NCI-H446 treated with DMSO at 0.1 percent for 48 hours (cell line): Measurements from ENCODE around the gene CHCHD3.

Experiments
- DNase-seq: peaks from one replicate; lab custom pipeline; 2025; lab: John Stamatoyannopoulos, UW

The CHCHD3 gene

GRCh38 chr7:132773527-132773956, 308.3 kb downstream of the CHCHD3 start:
- DNase-seq, result no peak

GRCh38 chr7:132771301-132771730, 310.6 kb downstream of the CHCHD3 start:
- no peak for DNase-seq

DNA sequence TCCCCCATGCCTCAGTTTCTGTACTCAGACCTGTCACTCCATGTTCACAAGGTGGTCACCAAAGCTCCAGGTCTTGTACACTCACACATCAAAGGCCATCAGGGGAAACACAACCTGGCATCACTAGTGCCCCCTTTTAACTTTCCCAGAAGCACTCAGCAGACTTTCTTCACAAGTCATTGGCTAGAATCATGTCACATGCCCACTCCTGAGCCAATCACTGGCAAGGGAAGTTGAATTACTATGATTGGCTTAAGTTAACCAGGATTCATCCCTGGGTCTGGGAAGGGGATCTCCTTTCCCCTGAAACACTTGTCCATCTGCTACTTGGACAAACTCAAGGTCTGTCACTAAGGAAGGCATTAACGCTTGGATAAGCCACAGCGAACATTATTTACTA, 311.8 kb downstream of the CHCHD3 start:
- DNase-seq, result no peak

DNA sequence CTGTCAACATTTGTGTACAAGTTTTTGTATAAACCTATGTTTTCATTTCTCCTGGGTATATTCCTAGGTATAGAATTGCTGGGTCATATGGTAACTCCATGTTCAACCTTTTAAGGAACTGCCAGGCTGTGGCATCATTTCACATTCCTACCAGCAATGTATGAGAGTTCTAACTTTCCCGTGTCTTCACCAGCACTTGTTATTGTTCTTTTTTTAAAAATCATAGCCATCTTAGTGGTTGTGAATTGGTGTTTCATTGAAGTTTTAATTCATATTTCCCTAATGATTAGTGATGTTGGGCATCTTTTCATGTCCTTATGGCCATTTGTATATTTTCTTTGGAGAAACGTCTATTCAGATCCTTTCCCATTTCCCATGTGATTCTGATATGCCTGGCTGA, 312.6 kb downstream of the CHCHD3 start:
- no peak for DNase-seq

- DNase-seq, result no peak
Observed at GRCh38 chr7:132768099-132768498, 313.8 kb downstream of the CHCHD3 start.

DNA sequence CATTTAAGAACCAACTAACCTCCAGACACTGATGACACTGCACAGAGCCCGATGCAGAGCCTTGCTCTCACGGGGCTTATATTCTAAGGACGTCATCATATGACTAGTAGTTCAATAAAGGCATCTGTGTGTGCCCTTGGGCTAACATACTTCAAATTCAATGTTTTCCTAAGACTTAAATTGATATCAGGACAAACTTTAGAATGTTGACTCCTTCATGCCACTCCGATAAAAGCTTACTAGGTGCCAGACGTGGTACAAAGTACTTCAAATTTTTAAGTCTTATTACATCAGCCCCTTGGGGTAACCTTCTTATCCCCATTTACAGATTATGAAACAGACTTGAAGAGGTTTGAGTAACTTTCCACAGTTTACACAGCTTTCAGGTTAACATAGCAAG, 314.5 kb downstream of the CHCHD3 start:
- DNase-seq, result no peak

DNA sequence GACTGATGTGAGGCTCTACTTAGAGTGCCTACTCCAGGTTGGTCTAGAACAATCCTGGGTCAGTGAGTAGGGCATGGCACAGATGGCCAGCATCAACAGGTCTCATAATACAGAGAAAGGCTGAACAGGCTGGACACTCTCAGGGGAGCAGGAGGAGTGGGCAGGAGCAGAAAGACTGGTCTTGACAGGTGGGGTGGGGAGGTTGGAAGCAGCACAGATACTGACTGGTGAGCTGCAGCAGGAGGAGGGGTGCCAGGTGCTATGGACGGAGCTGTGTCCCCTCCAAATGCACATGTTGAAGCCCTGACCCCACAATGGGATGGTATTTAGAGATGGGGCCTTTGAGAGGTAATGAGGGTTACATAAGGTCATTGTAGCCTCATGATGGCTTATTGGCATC, 315.2 kb downstream of the CHCHD3 start:
- no peak for DNase-seq

DNA sequence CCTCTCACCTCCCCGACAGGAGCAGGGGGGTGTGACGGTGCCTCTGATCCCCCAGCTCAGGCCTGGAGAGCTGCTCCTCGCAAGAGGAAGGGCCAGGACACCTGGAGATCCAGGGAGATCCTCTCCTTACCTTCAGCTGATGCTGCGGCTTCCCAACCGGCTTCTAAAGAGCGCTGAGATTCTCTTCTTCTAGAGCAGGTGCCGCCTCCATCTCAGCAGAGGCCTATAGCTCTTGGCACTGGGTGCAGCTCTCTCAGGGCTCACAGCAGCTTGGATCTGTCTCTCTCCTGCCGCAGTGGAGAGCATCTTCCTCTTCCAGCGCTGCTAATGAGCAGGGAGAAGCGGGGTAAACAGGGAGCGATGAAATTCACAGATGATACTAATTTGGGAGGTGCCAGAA, 316.0 kb downstream of the CHCHD3 start:
- no peak for DNase-seq

DNA sequence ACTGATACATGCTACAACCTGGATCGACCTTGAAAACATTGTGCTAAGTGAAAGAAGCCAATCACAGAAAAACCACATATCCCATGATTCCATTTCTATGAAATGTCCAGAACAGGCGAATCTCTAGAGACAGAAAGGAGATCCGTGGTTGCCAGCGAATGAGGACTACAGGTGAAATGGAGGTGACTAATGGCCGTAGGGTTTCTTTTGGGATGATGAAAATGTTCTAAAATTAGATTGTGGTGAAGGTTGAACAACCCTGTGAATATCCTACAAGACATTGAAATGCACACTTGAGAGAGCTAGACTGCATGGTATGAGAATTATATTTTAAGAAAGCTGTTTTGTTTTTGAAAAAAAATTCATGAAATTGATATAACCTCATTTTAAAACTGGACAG, 317.1 kb downstream of the CHCHD3 start:
- DNase-seq, result no peak

DNA sequence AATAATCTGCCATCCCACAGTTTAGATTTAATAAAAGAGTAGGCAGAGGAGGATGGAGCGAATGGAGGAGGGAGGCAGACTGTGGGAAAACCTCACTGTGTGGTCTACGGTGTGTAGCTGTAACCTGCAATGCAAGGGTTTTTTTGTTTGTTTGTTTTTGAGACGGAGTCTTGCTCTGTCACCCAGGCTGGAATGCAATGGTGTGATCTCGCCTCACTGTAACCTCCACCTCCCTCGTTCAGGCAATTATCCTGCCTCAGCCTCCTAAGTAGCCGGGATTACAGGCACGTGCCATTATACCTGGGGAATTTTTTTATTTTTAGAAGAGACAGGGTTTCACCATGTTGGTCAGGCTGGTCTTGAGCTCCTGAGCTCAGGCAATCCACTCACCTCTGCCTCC, 321.0 kb downstream of the CHCHD3 start:
- DNase-seq, result no peak

GRCh38 chr7:132760244-132760623, 321.7 kb downstream of the CHCHD3 start:
- DNase-seq, result no peak

DNA sequence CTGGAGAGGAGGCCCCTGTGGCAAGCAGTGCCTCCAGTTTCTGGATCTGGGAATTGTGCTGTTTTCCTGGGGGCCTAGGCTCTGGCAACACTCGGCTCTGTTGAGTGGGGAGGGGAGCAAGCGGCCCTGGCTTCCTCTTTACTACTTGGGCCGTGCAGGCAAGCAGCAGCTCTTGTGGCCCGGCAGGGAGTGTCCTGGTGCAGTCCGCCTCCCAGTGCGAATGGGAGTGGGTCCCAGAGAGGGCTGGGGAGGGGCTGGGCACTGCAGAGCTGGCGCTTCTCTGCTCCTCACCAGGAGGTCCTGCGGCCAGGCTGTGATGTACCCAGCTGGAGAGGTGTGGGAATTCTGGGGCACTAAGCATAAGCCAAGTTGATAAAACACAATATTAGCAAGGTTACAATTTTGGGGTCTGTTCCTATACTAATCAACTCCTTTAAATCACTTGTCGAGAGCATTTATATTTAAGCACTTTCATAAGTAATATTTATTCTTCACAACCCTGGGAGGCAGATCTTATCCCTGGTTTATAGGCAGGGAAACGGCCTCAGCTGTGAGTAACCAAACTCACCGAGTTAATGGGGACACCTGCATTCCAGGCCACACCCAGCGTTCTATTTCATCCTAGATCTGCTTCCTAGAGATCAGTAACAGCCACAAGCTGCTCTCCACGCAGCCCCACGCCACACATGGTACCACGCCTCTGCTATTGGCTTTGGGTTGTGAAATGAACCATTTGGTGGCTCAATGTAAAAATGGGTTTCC, 322.2 kb downstream of the CHCHD3 start:
- no peak for DNase-seq

DNA sequence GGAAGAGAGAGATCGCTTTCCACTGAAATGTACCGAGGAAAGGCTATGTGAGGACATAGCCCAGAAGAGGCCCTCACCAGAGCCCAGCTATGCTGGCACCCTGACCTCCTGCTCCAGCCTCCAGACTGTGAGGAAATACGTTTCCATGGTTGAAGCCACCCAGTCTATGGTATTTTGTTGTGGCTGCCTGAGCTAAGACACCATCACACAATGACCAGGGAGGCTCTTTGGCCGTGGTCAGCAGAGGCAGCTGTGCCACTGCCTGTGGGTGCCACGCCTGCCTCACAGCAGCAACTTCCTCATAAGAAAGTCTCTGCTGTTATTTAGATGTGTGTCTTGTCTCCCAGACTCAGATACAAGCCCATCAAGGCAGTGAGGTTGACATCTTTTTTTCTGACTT, 322.9 kb downstream of the CHCHD3 start:
- no peak for DNase-seq

DNA sequence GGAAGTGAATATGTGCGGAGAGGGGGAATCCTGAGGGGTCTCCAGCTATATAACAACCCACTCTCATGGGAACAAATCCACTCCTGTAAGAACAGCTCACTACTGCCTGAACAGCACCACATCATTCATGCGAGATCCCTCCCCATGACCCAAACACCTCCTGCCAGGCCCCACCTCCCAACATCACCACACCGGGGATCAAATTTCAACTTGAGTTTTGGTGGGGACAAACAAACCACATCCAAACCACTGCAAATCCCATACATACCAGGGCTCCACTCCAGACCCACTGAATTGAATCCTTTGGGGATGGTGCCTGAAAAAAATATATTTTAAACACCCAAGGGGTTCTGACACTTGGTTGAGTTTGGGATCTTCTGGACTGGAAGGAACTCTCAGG, 324.1 kb downstream of the CHCHD3 start:
- DNase-seq, result no peak

DNA sequence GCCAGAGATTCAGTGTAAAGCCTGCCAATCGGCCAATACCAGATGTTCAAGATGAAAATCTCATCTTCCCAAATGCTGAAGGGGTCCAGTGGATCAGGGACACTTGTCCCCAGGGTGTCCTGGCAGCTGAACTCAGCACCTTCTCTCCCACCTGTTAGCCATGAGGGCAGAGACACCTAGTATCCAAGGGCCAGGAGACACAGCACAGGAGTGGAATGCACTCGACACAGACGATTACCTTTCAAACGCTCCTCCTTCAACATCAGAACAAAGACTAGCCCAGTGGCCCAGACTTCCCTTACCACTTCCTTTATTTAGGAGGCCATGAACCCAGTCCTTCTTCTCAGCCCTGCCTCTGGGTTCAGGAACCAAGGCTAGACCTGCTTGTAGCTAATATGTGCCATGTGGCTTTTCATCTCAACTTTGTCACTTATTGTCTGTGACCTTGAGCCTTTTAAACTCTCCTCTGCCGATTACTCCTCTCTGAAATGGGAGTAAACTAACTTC, 325.4 kb downstream of the CHCHD3 start:
- DNase-seq, result no peak

GRCh38 chr7:132755538-132756483, 326.1 kb downstream of the CHCHD3 start:
- DNase-seq, result no peak

- no peak for DNase-seq
Observed at GRCh38 chr7:132752431-132752830, 329.5 kb downstream of the CHCHD3 start.

- no peak for DNase-seq
Observed at GRCh38 chr7:132751244-132751647, 330.6 kb downstream of the CHCHD3 start.

DNA sequence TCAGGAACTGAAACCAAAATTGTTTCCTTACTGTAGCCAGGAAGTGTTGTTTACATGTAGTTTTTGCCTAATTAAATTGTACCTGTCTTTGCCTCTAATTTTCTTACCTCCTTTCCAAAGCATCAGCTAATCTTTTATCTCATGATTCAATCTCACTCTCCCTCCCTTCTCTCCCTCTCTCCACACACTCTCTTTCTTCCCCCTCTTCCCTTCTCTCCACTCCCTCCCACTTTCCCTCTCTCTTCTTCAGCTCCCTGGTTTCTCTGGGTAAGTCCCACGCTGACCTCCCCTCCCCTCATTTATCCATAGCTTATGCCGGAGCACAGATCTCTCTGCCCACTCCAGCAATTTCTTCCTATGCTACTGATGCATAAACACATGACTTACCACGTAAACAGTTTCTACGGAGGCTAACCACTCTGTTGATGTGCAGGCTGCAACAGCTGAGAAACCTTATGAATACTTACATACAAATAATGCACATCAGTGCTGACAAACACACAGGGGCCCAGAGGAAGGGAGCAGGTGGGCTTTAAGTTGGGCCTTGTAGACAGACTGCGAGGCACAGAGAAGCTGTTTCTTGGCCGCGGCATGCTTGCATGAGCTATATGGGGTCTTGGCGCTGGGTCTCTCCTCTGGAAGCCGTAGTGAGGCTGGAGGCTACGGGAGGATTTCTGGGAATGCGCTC, 331.2 kb downstream of the CHCHD3 start:
- DNase-seq, result no peak

- no peak for DNase-seq
Observed at GRCh38 chr7:132750096-132750495, 331.8 kb downstream of the CHCHD3 start.

- no peak for DNase-seq
Observed at GRCh38 chr7:132745510-132745909, 336.4 kb downstream of the CHCHD3 start.

- no peak for DNase-seq
Observed at GRCh38 chr7:132743974-132744373, 337.9 kb downstream of the CHCHD3 start.
